Amniotic epithelial cell (primary cell): ENCODE data around the gene DUSP10.

Experiments used
- DNase-seq: peaks from one replicate; pipeline ENCODE4 v3.0.0-alpha.2; 2010; ENCODE audit warnings: low read depth

Gene DUSP10

GRCh38 chr1:221741703-221742554 lies at the start of gene DUSP10:
TSS of gene DUSP10 (minus strand) at chr1:221742089. CDS start at chr1:221739744, 2,345 bp downstream.
- peak; percentile 99 for DNase-seq

GRCh38 chr1:221788466-221788865 lies 46.6 kb upstream of the DUSP10 start:
- DNase-seq: no peak

GRCh38 chr1:221786647-221787046 lies 44.8 kb upstream of the DUSP10 start:
- DNase-seq: no peak

- DNase-seq: no peak
These were observed 42.0 kb upstream of the DUSP10 start for GRCh38 chr1:221783936-221784335.

- DNase-seq: no peak
These were observed 41.5 kb upstream of the DUSP10 start for GRCh38 chr1:221783437-221783836.

GRCh38 chr1:221782970-221783369 lies 41.1 kb upstream of the DUSP10 start:
- DNase-seq: no peak

GRCh38 chr1:221782477-221782876 lies 40.6 kb upstream of the DUSP10 start:
- no peak for DNase-seq

GRCh38 chr1:221781102-221781755 lies 39.3 kb upstream of the DUSP10 start:
- DNase-seq: no peak

- no peak for DNase-seq
These were observed 38.3 kb upstream of the DUSP10 start for GRCh38 chr1:221780175-221780574.

- no peak for DNase-seq
These were observed 37.9 kb upstream of the DUSP10 start for GRCh38 chr1:221779771-221780170.

- no peak for DNase-seq
These were observed 36.8 kb upstream of the DUSP10 start for GRCh38 chr1:221778535-221779142.

GRCh38 chr1:221778125-221778524 lies 36.2 kb upstream of the DUSP10 start:
- DNase-seq: no peak

GRCh38 chr1:221777431-221778072 lies 35.7 kb upstream of the DUSP10 start:
- DNase-seq: no peak

GRCh38 chr1:221776495-221777301 lies 34.8 kb upstream of the DUSP10 start:
- DNase-seq: no peak

GRCh38 chr1:221775206-221775605 lies 33.3 kb upstream of the DUSP10 start:
- no peak for DNase-seq

- no peak for DNase-seq
These were observed 32.4 kb upstream of the DUSP10 start for GRCh38 chr1:221774054-221774842.

GRCh38 chr1:221773383-221773782 lies 31.5 kb upstream of the DUSP10 start:
- DNase-seq: no peak

- peak; percentile 84 for DNase-seq
These were observed 30.2 kb upstream of the DUSP10 start for GRCh38 chr1:221772117-221772516.

- no peak for DNase-seq
These were observed 26.7 kb upstream of the DUSP10 start for GRCh38 chr1:221768444-221769066.

- DNase-seq: no peak
These were observed 24.3 kb upstream of the DUSP10 start for GRCh38 chr1:221766210-221766609.
